ENCODE measurements around the gene BIRC2.

DNA sequence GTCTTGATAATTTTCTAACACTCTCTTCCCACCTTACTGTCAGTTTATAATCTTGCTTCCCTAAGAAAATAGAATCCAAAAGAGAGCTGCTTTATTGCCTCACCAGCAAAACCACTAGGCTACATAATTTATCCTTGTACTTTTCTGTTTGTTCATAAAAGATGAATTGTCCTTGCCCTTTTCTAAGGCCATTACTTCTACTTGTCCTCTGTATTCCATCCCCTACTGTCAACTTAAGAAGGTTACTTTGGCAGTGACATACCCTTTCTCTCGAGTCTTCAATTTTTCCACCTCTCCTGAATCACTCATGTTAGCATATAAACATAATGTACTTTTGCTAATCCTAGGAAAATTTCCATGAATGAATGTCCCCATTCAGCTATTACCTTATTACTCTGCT is 18.0 kb downstream of the BIRC2 start:
- TF ChIP-seq, protein P1, sequence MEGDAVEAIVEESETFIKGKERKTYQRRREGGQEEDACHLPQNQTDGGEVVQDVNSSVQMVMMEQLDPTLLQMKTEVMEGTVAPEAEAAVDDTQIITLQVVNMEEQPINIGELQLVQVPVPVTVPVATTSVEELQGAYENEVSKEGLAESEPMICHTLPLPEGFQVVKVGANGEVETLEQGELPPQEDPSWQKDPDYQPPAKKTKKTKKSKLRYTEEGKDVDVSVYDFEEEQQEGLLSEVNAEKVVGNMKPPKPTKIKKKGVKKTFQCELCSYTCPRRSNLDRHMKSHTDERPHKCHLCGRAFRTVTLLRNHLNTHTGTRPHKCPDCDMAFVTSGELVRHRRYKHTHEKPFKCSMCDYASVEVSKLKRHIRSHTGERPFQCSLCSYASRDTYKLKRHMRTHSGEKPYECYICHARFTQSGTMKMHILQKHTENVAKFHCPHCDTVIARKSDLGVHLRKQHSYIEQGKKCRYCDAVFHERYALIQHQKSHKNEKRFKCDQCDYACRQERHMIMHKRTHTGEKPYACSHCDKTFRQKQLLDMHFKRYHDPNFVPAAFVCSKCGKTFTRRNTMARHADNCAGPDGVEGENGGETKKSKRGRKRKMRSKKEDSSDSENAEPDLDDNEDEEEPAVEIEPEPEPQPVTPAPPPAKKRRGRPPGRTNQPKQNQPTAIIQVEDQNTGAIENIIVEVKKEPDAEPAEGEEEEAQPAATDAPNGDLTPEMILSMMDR (optimal IDR thresholded peaks at IDR 0.05 in 1 of 3, IDR thresholded peaks at IDR 0.05 in 1 of 3, conservative IDR thresholded peaks at IDR 0.05 in 1 of 3; ENCODE audit: extremely low read depth in 1 of 3, insufficient read depth in 2 of 3, low read length in 3 of 3): no peak
- no peak for TF ChIP-seq EZH2 (IDR thresholded peaks at IDR 0.05; ENCODE audit: low read length)
